Measurements from ENCODE around the gene PKIG. TPM values are rescaled to one million over a fixed set of nuclear protein-coding genes. Genes with fewer than 3 reads are reported as not detected.

The PKIG gene
- 100 to 1,000 TPM in 3 of 4 donors, 10 to 100 TPM in 1; 67.1 to 250 (median 145) TPM for total RNA-seq

DNA sequence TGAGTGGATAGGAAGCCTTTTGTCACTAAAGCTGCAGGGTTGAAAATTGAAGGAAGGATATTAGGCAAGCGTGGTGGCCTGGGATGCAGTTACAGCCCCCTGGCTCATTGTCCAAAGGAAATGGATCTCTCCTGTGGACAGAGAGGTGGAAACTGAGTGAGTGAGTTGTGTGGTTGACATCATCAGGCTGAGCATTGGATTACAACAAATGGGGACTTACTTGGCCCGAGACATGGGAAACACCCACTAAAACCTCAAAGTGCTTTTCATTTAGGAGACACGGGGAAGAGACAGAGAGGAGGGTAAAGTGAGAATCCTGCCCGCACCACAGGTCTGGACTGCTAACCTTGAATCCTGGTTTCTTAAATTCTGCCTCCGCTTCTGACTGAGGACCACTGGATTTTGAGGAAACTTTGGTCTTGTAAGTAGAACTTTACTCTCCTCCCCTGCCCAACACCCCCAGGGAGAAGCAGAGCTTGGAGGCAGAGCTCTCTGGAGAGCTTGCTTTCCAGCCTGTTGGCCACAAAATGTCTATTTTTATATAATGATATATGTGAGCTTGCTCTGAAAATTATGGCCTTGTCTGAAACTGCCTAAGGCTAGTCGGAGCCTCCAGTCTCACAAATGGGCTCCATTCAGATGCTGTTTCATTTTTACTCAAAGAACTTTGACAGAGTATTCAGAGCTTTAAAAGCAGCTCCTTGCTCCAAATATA lies at the start of gene PKIG:
Gene PKIG, plus strand, starts transcription at position 269 of the 715 bp plus-strand sequence. CDS start 31,978 bp downstream, outside the sequence.
- peaks cover 10 to 17% of the 10 kb centered on the region in 2 donors for H3K4me1 ChIP-seq

DNA sequence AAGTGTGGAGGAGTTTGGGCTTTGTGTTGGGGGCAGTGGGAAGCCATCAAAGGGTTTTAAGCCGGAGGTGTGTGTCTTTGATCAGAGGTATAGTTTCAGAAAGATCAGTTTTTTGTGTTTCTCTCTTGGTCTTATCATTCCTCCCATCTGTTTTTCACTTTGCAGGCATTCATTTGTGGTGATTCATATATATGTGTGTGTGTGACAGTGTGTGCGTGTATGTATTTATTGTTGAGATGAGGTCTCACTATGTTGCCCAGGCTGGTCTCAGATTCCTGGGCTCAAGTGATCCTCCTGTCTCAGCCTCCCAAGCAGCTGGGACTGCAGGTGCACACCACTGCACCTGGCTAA lies 49.4 kb upstream of the PKIG start:
- Histone ChIP-seq H3K27ac (peak overlapping the region; percentile 86 to 87), H3K4me3 (peak overlapping the region; percentile 59 to 91), H3K27me3 (no peaks in the 10 kb centered on the region), H3K9me3 (no peaks in the 10 kb centered on the region), H3K4me1 (no peaks in the 10 kb centered on the region), H3K36me3 (no peaks in the 10 kb centered on the region)
- no peak for DNase-seq
- no peak for TF ChIP-seq POLR2A (IDR thresholded peaks at IDR 0.05)
- TF ChIP-seq, protein P1, sequence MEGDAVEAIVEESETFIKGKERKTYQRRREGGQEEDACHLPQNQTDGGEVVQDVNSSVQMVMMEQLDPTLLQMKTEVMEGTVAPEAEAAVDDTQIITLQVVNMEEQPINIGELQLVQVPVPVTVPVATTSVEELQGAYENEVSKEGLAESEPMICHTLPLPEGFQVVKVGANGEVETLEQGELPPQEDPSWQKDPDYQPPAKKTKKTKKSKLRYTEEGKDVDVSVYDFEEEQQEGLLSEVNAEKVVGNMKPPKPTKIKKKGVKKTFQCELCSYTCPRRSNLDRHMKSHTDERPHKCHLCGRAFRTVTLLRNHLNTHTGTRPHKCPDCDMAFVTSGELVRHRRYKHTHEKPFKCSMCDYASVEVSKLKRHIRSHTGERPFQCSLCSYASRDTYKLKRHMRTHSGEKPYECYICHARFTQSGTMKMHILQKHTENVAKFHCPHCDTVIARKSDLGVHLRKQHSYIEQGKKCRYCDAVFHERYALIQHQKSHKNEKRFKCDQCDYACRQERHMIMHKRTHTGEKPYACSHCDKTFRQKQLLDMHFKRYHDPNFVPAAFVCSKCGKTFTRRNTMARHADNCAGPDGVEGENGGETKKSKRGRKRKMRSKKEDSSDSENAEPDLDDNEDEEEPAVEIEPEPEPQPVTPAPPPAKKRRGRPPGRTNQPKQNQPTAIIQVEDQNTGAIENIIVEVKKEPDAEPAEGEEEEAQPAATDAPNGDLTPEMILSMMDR (IDR thresholded peaks at IDR 0.05): no peak
- intact Hi-C loops (cut with DNase I; ENCODE audit: low total_unique reads): loop anchor here (5.0 kb wide), 1 partner anchor 74 kb away; no protein-coding TSS in a partner anchor

More for the DNA sequence above, at the start of gene PKIG:
- Histone ChIP-seq H3K9me3 (no peaks in the 10 kb centered on the region), H3K36me3 (no peaks in the 10 kb centered on the region), H3K27me3 (no peaks in the 10 kb centered on the region), H3K4me3 (peak within 1 kb of the TSS; percentile 44 to 52), H3K27ac (peak within 1 kb of the TSS; percentile 91 to 99)
- peak; percentile 55 to 79 for DNase-seq
- intact Hi-C loops (cut with DNase I; ENCODE audit: low total_unique reads): no loop called here
- TF ChIP-seq POLR2A (IDR thresholded peaks at IDR 0.05): peak; percentile 68 to 83
- TF ChIP-seq, protein P1 (IDR thresholded peaks at IDR 0.05): no peak

- no peak for DNase-seq
- no peaks in the 10 kb centered on the region for H3K27me3 ChIP-seq
- intact Hi-C loops (cut with DNase I; ENCODE audit: low total_unique reads): loop anchor here (5.0 kb wide), 1 partner anchor 73 kb away; no protein-coding TSS in a partner anchor
- H3K36me3 ChIP-seq: no peaks in the 10 kb centered on the region
- no peaks in the 10 kb centered on the region for H3K9me3 ChIP-seq
- TF ChIP-seq, protein P1 (IDR thresholded peaks at IDR 0.05): no peak
- TF ChIP-seq POLR2A (IDR thresholded peaks at IDR 0.05): no peak
- no peak overlapping the region for H3K4me3 ChIP-seq
- H3K4me1 ChIP-seq: no peaks in the 10 kb centered on the region
- H3K27ac ChIP-seq: peak overlapping the region; percentile 28 to 87
These were observed 48.5 kb upstream of the PKIG start for GRCh38 chr20:44533928-44534327.

DNA sequence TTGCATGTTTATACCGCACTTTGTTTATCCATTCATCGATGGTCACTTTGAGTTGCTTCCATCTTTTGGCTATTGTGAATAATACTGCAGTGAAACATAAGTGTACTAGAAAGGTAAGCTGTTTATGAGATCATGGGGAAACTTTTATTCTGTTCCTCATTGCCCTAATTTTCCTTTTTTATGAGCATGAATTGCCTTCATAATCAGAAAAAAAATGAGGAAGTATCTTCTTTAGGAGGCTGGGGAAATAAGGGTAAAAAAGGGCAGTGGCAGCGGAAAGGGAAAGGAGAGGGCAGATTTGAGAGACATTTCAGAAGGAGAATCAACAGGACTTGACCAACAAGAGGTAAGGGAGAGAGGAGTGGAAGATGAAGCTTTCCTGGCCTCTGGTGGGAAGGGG lies 46.2 kb upstream of the PKIG start:
- Histone ChIP-seq H3K4me1 (peaks cover 0 to 4% of the 10 kb centered on the region in 2 donors), H3K27me3 (no peaks in the 10 kb centered on the region), H3K27ac (peak overlapping the region in 1 of 2 donors; percentile 37), H3K9me3 (no peaks in the 10 kb centered on the region), H3K4me3 (no peak overlapping the region), H3K36me3 (no peaks in the 10 kb centered on the region)
- intact Hi-C loops (cut with DNase I; ENCODE audit: low total_unique reads): no loop called here
- TF ChIP-seq POLR2A (IDR thresholded peaks at IDR 0.05): no peak
- TF ChIP-seq, protein P1 (IDR thresholded peaks at IDR 0.05): no peak
- DNase-seq: no peak

DNA sequence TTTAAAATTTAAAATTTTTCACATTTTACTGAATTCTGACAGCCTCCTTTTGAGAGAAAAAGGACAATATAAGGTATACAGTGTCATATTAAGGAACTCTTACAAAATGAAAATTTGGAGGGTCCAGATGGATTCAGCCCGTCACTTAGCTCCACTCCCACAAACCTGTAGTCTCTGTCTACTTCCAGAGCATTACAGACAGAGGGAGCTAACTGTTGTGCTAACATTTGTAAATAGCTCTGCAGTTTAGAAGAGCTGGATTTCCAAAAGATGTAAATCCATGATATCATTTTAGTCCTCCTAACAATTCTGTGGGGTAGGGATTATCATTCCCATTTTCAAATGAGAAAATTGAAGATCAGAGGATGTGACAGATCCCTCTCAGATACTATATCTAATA lies 44.4 kb upstream of the PKIG start:
- no peaks in the 10 kb centered on the region for H3K9me3 ChIP-seq

More for the DNA sequence above, 44.4 kb upstream of the PKIG start:
- no peaks in the 10 kb centered on the region for H3K36me3 ChIP-seq
- TF ChIP-seq POLR2A (IDR thresholded peaks at IDR 0.05): no peak
- TF ChIP-seq, protein P1 (IDR thresholded peaks at IDR 0.05): peak; percentile 32 to 55 (median 44)
- peak overlapping the region in 1 of 2 donors; percentile 23 for H3K27ac ChIP-seq
- peaks cover 0 to 7% of the 10 kb centered on the region in 2 donors for H3K4me1 ChIP-seq
- DNase-seq: no peak
- no peaks in the 10 kb centered on the region for H3K27me3 ChIP-seq
- intact Hi-C loops (cut with DNase I; ENCODE audit: low total_unique reads): no loop called here
- H3K4me3 ChIP-seq: no peak overlapping the region
